IPS-20b (cell line): ENCODE data around the gene ADSS2.

ENCODE experiments used
- H3K27ac ChIP-seq: one replicate; pipeline ENCODE4 v1.5.1; 2013; ENCODE audit warnings: low read length
- H3K27me3 ChIP-seq: 2 replicates; pipeline ENCODE4 v1.6.1; 2013; ENCODE audit warnings: mild to moderate bottlenecking, low read length, inconsistent platforms; ENCODE audit not compliant: insufficient read depth
- H3K36me3 ChIP-seq: 2 replicates; pipeline ENCODE4 v1.6.1; 2013; ENCODE audit warnings: low read depth, mild to moderate bottlenecking, inconsistent platforms, low read length, moderate library complexity; ENCODE audit not compliant: insufficient read depth
- H3K4me1 ChIP-seq: 2 replicates; pipeline ENCODE4 v1.6.1; 2013; ENCODE audit warnings: mild to moderate bottlenecking, control low read depth, inconsistent platforms, low read length, moderate library complexity; ENCODE audit not compliant: insufficient read depth
- H3K4me3 ChIP-seq: 2 replicates; pipeline ENCODE4 v1.5.1; 2013; ENCODE audit warnings: mild to moderate bottlenecking, low read length, inconsistent platforms
- H3K9ac ChIP-seq: 2 replicates; pipeline ENCODE4 v1.6.1; 2013; ENCODE audit warnings: low read depth, mild to moderate bottlenecking, inconsistent platforms, low read length, moderate library complexity
- H3K9me3 ChIP-seq: 2 replicates; pipeline ENCODE4 v1.6.1; 2013; ENCODE audit warnings: mild to moderate bottlenecking, low read depth, low read length, inconsistent platforms; ENCODE audit not compliant: insufficient read depth

ADSS2 gene

DNA sequence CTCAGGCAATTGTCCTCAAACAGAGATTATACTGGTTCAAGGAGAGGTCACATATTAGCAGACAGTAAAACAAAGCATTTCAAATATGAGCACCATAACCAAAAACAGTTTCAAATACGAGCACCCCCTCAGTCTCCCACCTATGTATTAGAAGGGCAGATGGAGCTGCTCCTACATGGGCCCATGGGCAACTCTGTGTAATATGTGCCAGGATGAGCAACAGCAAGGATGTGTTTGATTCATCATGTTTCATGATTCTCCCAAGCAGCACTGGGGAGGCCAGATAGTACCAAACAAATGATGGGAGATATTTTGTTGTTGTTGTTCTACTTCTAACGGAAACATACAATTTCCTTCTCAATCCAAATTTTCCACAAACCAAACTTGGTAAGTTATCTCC, 8.9 kb downstream of the ADSS2 start:
- Histone ChIP-seq H3K9ac (no peak overlapping the region), H3K9me3 (no peaks in the 10 kb centered on the region), H3K27me3 (no peaks in the 10 kb centered on the region), H3K36me3 (no peaks in the 10 kb centered on the region; the same call in 1 of the 2 replicates), H3K4me3 (no peak overlapping the region), H3K27ac (no peak overlapping the region), H3K4me1 (peaks cover 38% of the 10 kb centered on the region)

DNA sequence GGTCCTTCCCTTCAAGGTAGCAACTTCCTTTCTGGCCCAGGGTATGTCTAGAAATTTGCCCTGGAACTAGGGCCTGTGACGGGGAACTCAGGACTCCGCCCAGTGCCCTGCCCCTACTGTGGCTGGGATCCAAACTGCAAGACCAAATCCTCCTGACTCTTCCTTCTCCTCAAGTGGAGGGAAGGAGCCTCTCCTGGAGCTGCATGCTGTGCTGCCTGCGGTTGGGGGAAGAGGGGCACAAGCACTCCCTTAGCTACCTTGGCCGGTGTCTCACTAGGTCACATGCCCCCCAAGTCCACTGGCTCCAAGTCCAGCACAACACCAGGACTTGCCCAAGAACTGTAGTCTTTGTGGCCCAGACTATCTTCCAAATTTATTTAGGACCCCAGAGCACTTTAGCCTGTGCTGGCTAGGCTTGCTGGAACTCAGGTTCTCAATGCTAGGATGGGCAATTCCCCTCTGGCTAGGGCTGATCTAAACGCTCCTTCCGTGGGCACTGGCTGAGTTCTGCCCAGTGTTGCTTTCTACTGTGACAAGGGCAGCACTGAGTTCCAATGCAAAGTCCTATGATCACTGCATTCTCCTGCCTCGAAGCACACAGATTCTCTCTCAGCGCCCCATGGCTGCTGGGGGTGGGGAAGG, 12.2 kb downstream of the ADSS2 start:
- Histone ChIP-seq H3K9me3 (no peaks in the 10 kb centered on the region), H3K27ac (peak overlapping the region; percentile 25), H3K9ac (0 out of 2 replicates have a peak overlapping the region, but pooled peaks have one; percentile 39), H3K4me1 (peaks cover 12% of the 10 kb centered on the region), H3K27me3 (no peaks in the 10 kb centered on the region), H3K36me3 (peaks cover 29% of the 10 kb centered on the region), H3K4me3 (no peak overlapping the region)

DNA sequence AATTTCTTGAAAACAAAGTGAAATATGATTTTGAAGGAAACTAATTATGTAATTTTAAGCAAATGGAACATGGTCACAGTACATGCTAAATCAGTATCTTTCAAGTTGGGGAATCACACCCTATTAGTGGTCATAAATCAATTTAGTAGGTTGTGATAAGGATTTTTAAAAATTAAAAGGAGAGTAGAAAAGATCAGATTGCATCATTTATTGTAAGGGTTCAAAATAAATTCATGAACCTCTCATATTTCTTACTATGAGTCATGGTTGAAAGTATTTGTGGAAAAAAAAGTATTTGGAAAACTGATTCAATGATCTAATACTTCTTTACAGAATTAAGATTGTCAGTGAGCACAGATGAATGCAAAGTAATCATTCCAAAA, 14.6 kb downstream of the ADSS2 start:
- H3K27ac ChIP-seq: no peak overlapping the region
- peaks cover 12% of the 10 kb centered on the region for H3K4me1 ChIP-seq
- H3K4me3 ChIP-seq: no peak overlapping the region
- H3K27me3 ChIP-seq: no peaks in the 10 kb centered on the region
- no peaks in the 10 kb centered on the region for H3K9me3 ChIP-seq
- H3K36me3 ChIP-seq: peaks cover 47% of the 10 kb centered on the region
- no peak overlapping the region for H3K9ac ChIP-seq

DNA sequence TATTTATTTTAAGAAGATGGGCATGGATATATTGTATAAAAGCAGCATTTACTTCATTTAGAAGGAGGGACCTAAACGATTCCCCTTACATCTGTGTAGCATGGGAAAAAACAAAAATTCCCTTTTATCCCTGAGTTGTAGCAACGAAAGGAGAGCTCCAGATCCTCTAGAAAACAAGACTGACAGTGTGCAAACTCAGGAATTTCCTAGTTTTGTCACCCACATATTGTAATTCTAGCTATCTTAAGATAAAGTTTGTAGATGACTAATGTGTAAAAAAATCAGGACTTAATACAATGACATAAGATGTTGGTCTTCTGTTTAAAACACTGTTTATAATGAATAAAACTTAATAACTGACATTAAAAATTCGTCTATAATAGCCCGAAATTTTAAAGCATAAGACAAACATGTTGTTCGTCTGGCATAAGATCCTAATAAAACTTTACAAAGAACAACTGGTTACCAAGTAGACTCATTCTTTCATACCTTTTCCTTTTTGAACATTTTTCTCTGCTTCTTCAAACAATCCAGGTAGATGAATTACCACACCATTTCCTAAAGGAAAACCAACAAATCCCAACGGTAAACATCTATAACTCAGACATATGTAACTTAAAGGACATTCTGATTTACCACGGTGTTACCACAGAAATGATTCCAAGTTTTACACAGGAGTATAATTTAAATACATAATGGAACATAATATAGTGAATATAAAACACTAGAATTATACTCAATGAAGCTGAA, 15.2 kb downstream of the ADSS2 start:
- H3K36me3 ChIP-seq: peaks cover 53% of the 10 kb centered on the region
- peaks cover 12% of the 10 kb centered on the region for H3K4me1 ChIP-seq
- no peaks in the 10 kb centered on the region for H3K9me3 ChIP-seq
- H3K9ac ChIP-seq: no peak overlapping the region
- H3K27ac ChIP-seq: no peak overlapping the region
- no peak overlapping the region for H3K4me3 ChIP-seq
- no peaks in the 10 kb centered on the region for H3K27me3 ChIP-seq

DNA sequence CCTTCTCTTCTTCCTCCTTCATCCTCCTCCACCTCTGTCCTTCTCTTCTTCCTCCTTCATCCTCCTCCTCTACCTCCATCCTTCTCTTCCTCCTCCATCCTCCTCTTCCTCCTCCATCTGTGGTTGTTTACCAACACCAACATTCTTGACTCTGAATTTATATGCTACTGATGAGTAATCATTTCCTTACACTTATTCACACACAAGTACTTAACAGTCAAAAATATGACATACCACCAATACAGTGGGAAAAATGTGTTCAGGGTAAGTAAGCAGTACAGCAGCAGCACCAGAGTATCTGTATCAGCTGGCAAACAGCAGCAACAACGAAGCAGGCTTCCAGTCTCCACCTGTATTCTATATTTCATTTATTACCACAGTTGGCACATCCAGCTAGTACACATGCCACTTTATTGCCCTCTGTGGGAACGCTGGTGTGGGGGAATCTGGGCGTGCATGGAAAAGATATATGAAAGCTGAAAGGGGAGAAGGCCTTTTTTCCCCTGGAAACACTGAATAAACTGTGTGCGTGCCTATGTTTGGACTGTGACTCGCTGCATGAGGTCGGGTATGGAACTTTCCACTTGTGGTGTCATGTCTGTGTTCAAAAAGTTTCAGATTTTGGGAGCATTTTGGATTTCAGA, 16.0 kb downstream of the ADSS2 start:
- no peak overlapping the region for H3K27ac ChIP-seq
- no peak overlapping the region for H3K4me3 ChIP-seq
- no peak overlapping the region for H3K9ac ChIP-seq
- H3K9me3 ChIP-seq: no peaks in the 10 kb centered on the region
- H3K36me3 ChIP-seq: peaks cover 57% of the 10 kb centered on the region
- H3K27me3 ChIP-seq: no peaks in the 10 kb centered on the region
- H3K4me1 ChIP-seq: peaks cover 12% of the 10 kb centered on the region

DNA sequence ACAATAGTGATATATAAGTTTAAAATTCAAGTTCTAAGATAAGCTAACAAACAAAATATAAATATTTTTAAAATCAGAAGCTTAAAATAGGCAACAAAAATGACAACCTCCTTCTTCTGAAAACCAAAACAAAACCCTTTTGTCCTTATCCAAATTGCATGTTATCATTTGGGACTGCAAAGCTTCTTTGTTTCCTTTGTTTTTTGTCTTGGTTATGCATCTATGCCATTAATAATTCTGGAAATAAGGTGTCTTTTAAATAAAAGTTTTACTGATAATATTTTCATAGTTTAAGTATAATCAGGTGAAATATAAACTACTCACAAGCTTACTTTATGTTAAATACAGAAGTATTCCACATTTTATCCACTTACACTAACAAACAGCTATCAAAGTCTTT, 20.5 kb downstream of the ADSS2 start:
- Histone ChIP-seq H3K27me3 (no peaks in the 10 kb centered on the region), H3K9ac (no peak overlapping the region), H3K4me3 (no peak overlapping the region), H3K4me1 (no peaks in the 10 kb centered on the region), H3K36me3 (peaks cover 67% of the 10 kb centered on the region), H3K9me3 (no peaks in the 10 kb centered on the region), H3K27ac (no peak overlapping the region)

DNA sequence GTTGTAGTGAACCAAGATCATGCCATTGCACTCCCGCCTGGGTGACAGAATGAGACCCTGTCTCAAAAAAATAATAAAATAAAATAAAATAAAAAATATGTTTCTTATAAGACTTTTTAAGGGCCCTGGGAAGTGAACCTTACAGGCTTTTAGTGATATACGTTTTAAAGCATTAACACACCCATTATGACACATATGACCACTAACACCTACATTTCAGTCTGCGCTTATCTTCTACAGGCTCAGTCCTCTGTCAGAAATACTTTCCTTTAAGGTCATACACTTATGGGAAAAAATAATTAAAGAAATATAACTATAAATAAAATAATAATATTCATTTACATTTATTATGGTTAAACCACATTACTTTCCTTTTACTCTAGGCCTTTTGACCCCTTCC, 21.9 kb downstream of the ADSS2 start:
- peaks cover 68% of the 10 kb centered on the region for H3K36me3 ChIP-seq
- no peak overlapping the region for H3K4me3 ChIP-seq
- no peaks in the 10 kb centered on the region for H3K9me3 ChIP-seq
- no peak overlapping the region for H3K9ac ChIP-seq
- no peak overlapping the region for H3K27ac ChIP-seq
- no peaks in the 10 kb centered on the region for H3K4me1 ChIP-seq
- no peaks in the 10 kb centered on the region for H3K27me3 ChIP-seq

DNA sequence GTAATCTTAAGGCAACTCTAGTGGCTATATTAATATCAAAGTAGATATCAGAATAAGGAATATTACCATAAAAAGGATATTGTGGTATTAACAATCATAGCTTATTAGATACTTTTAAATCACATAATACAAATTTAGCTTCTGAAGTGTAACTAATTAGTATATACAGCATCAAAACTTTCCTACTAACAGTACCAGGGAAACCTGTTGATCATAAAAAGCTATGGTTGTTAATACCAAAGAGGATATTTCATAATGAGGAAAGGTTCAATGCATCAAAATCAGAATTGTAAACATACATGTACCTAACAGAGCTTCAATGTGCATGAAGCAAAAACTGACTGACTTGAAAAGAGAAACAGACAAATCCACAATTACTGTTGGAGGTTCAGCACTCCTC, 24.1 kb downstream of the ADSS2 start:
- Histone ChIP-seq H3K4me3 (no peak overlapping the region), H3K9ac (no peak overlapping the region), H3K27me3 (no peaks in the 10 kb centered on the region), H3K27ac (no peak overlapping the region), H3K9me3 (no peaks in the 10 kb centered on the region), H3K36me3 (peaks cover 73% of the 10 kb centered on the region), H3K4me1 (no peaks in the 10 kb centered on the region)

DNA sequence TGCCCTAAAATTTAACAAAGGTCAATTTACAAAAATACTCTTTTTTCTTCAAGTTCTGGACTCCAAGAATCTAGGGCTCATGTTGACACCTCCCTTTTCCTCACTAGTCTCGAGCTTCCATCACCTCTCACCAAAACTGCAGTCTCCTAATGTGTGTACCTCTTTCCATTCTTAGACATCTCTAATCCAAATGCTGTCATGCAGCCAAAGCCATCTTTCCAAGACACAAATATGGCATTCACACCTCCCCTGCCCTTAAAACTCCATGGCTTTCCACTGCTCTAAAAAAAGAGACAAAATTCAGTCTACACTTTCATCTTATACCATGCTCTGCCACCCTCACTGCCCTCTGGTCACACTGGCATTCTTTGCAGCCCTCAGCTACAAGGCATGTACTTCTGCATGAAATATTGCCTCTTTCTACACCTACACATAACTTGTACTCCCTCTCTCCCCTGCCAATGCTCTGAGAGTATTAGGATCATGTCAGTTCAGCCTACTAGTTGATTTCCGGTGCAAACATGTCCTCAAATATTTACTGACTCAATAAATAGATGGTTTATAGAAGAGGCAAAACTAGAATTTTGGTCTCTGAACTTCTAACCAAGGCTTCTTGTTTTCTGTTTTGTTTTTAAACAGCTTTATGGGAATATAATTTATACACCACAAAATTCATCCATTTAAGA, 26.9 kb downstream of the ADSS2 start:
- Histone ChIP-seq H3K4me3 (no peak overlapping the region), H3K27me3 (no peaks in the 10 kb centered on the region), H3K9ac (no peak overlapping the region), H3K27ac (no peak overlapping the region), H3K9me3 (no peaks in the 10 kb centered on the region; the same call in 1 of the 2 replicates), H3K36me3 (peaks cover 78% of the 10 kb centered on the region), H3K4me1 (no peaks in the 10 kb centered on the region)

DNA sequence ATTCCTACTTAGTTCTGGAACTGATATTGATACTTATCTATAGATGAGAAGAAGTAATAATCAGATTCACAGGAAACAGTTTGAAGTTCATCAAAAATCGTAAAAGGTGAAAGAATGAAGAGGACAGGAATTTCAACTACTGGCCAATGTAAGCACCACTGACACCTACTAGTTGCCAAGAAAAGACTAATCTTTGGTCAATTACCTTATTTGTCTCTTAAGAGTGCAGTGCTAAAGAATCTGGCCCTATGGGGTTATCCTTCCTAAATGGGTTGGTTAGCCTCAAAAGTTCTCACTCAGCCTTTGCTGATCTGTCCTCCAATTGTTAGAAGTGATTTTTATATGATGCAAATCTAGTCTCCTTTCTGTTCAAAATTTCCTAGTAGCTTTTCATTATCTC, 29.5 kb downstream of the ADSS2 start:
- Histone ChIP-seq H3K4me3 (no peak overlapping the region), H3K9me3 (no peaks in the 10 kb centered on the region; the same call in 1 of the 2 replicates), H3K36me3 (peaks cover 90% of the 10 kb centered on the region), H3K4me1 (no peaks in the 10 kb centered on the region), H3K27ac (no peak overlapping the region), H3K9ac (no peak overlapping the region), H3K27me3 (no peaks in the 10 kb centered on the region)

DNA sequence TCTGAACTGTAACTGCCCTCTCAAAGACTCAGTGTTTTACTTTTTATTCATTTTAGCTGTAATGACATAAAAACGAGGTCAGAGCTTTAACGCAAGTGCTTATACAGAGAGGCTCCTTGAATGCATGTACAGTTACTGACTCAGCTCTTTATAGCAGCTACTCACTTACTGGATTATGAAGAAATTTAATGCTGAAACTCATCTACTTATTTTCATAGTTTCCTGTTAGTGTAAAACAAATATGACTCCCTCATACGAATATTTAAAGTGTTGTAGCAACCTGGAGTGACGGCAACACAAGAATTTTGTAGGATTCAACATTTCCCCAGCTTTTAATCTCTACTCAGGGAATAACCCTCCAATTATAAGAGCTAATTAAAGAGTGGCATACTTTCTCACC, 32.7 kb downstream of the ADSS2 start:
- Histone ChIP-seq H3K27me3 (no peaks in the 10 kb centered on the region), H3K4me3 (no peak overlapping the region), H3K4me1 (no peaks in the 10 kb centered on the region), H3K9ac (no peak overlapping the region), H3K9me3 (no peaks in the 10 kb centered on the region; the same call in 1 of the 2 replicates), H3K27ac (no peak overlapping the region), H3K36me3 (peaks cover 94% of the 10 kb centered on the region)
